Osteocyte (in vitro differentiated cells): ENCODE measurements around the gene MARCHF10. TPM values are rescaled to one million over a fixed set of nuclear protein-coding genes. Genes with fewer than 3 reads are reported as not detected.
A peak's percentile ranks its signal among the peaks of the same experiment; 100 is the strongest.

Experiments
- DNase-seq: peaks from one replicate; pipeline ENCODE4 v3.0.0; 2021; ENCODE audit warnings: mixed read lengths; ENCODE audit not compliant: unreplicated experiment; ENCODE audit errors: extremely low spot score
- H3K27ac Mint-ChIP-seq: one replicate; pipeline ENCODE4 v1.8.0; 2021; ENCODE audit warnings: mild to moderate bottlenecking, mixed read lengths; ENCODE audit not compliant: unreplicated experiment
- H3K27me3 Mint-ChIP-seq: one replicate; pipeline ENCODE4 v1.8.0; 2021; ENCODE audit warnings: mixed read lengths; ENCODE audit not compliant: unreplicated experiment
- H3K36me3 Mint-ChIP-seq: one replicate; pipeline ENCODE4 v1.8.0; 2021; ENCODE audit warnings: mixed read lengths; ENCODE audit not compliant: unreplicated experiment
- H3K4me1 Mint-ChIP-seq: one replicate; pipeline ENCODE4 v1.8.0; 2021; ENCODE audit warnings: mixed read lengths; ENCODE audit not compliant: unreplicated experiment
- H3K4me3 Mint-ChIP-seq: one replicate; pipeline ENCODE4 v1.8.0; 2021; ENCODE audit warnings: mild to moderate bottlenecking, moderate library complexity, mixed read lengths; ENCODE audit not compliant: unreplicated experiment
- H3K9me3 Mint-ChIP-seq: one replicate; pipeline ENCODE4 v1.8.0; 2021; ENCODE audit warnings: mixed read lengths; ENCODE audit not compliant: unreplicated experiment
- CTCF ChIP-seq: fragments of 200-600 bp; sonication (generic); IDR thresholded peaks from 2 replicates; pipeline ENCODE4 v1.5.0; 2021; ENCODE audit warnings: antibody characterized with exemption, mild to moderate bottlenecking, moderate library complexity
- total RNA-seq: library from RNA; stranded (reverse); gene quantifications from 2 replicates; pipeline ENCODE4 v1.2.1, GENCODE V29; 2021

Gene MARCHF10
- total RNA-seq, 1 donor from 2014 or later, result not detected

DNA sequence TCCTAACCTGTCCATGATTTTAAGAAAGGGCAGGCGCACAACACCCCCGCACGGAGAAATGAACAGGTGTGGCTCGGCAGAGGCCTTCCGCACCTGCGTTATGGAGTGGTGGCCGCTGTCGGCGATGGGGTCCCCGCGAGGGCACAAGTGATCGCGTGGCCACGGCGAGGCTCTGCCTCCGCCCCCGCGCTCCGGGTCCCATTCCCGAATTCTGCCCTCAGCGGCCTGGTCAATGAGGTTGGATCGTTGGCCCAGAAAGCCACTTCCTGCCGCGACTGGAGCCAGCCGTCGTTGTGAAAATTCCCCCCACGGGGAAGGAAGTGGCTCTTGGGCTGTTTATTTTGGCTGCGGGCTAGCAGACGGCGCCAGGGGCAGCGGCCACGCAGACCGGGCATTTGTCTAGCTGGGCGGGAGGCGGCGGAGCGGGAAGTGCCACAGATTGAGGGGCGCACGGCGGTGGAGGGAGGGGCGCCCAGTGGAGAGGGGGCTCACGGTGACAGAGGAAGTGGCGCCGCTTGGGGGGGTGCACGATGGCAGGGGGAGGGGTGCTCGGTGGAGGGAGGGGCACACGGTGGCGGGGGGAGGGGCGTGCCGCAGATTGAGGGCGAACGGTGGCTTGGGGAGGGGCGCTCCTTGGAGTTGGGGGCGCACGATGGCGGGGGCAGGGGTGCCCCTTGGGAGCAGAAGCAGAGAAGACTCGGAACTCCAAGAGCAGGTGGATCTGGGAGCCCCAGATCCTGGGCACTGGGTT lies 155.7 kb downstream of the MARCHF10 start:
- H3K4me3 Mint-ChIP-seq, result peak overlapping the region; percentile 70
- TF ChIP-seq CTCF, result no peak
- H3K27ac Mint-ChIP-seq, result peak overlapping the region; percentile 88
- DNase-seq, result no peak
- no peaks in the 10 kb centered on the region for H3K9me3 Mint-ChIP-seq
- H3K4me1 Mint-ChIP-seq, result peaks cover 69% of the 10 kb centered on the region
- no peaks in the 10 kb centered on the region for H3K27me3 Mint-ChIP-seq
- peaks cover 11% of the 10 kb centered on the region for H3K36me3 Mint-ChIP-seq

Other genes starting within 250 kb of the MARCHF10 start
- 418 and 419 TPM in 2 replicates for gene MRC2, start 180.6 kb downstream of the MARCHF10 start, total RNA-seq
- 40.3 and 41.1 TPM in 2 replicates for gene TANC2, start 157.9 kb upstream of the MARCHF10 start, total RNA-seq